Adrenal gland (tissue), 12 donors: ENCODE measurements around the gene TENM4. TPM values are rescaled to one million over a fixed set of nuclear protein-coding genes. Genes with fewer than 3 reads are reported as not detected.

Experiments
- DNase-seq, 7 donors: peaks; one replicate each; pipeline ENCODE4 v3.0.0-alpha.2; 2019 to 2020
- H3K27ac ChIP-seq, 5 donors: fragments of 200-600 bp; sonication (generic) in 4 of 5; 1 replicate in 3 of 5; 2 replicates in 2 of 5; pipeline versions ENCODE4 v1.5.1 to v1.8.0; 2016 to 2020; ENCODE audit warnings: mild to moderate bottlenecking in 1 of 5
- H3K27me3 ChIP-seq: fragments of 200-600 bp; 2 replicates; pipeline ENCODE4 v1.8.0; 2021
- H3K36me3 ChIP-seq, 2 donors: fragments of 200-600 bp; replicated peaks in 1 of 2; 1 replicate in 1 of 2; 2 replicates in 1 of 2; pipeline versions ENCODE4 v1.5.1 to v1.8.0; 2018 to 2022
- H3K4me1 ChIP-seq, 2 donors: fragments of 200-600 bp; replicated peaks in 1 of 2; 1 replicate in 1 of 2; 2 replicates in 1 of 2; pipeline versions ENCODE4 v1.5.1 to v1.8.0; 2018 to 2021
- H3K4me3 ChIP-seq, 4 donors: fragments of 200-600 bp; sonication (generic) in 3 of 4; one replicate each; pipeline ENCODE4 v1.5.1; 2016 to 2018
- H3K9me3 ChIP-seq, 3 donors: fragments of 200-600 bp; sonication (generic) in 1 of 3; replicated peaks in 1 of 3; 1 replicate in 2 of 3; 2 replicates in 1 of 3; pipeline versions ENCODE4 v1.5.1 to v1.8.0; 2016 to 2021
- CTCF ChIP-seq, 6 experiments: fragments of 450-650 bp in 4 of 6; fragments of 200-600 bp in 2 of 6; sonication (generic) in 1 of 6; IDR thresholded peaks; 1 replicate in 5 of 6; 2 replicates in 1 of 6; pipeline versions ENCODE4 v1.5.1 to v1.8.0; 2016 to 2021; ENCODE audit warnings: antibody characterized with exemption in 6 of 6, mild to moderate bottlenecking in 2 of 6, moderate library complexity in 1 of 6
- POLR2A ChIP-seq, 2 donors: fragments of 450-650 bp; IDR thresholded peaks; one replicate each; pipeline ENCODE4 v1.6.1; 2017; ENCODE audit warnings: antibody characterized with exemption in 2 of 2, mild to moderate bottlenecking in 2 of 2, moderate library complexity in 1 of 2
- WGBS, 4 donors: extraction: QIAGEN DNeasy Blood & Tissue Kit in 2 of 4; methylation state at CpG; one replicate each; pipeline versions ENCODE4 v1.1.5 to v1.1.7; 2013 to 2017; 5-methylcytosine and 5-hydroxymethylcytosine counted together
- intact Hi-C, 2 donors: fragments of 100-400 bp; cut with DNase I; formaldehyde crosslinking; loops; one replicate each; pipeline versions ENCODE4 v1.14.1 to v1.15.0; 2022 to 2023
- polyA plus RNA-seq, 3 donors: library from polyadenylated mRNA; stranded (reverse); fragments of 200-250 nt in 2 of 3; fragments of 350-450 nt in 1 of 3; fragmentation: Illumina TruSeq in 1 of 3; extraction: RNeasy Lipid Tissue Mini Kit (QIAGEN cat#74804) in 1 of 3; gene quantifications; one replicate each; pipeline ENCODE4 v1.2.3, GENCODE V29; 2013 to 2014
- total RNA-seq, 9 donors: library from RNA; depleted of rRNA in 4 of 9; stranded (reverse); fragments of >200 nt in 4 of 9; fragments of 120-200 nt in 1 of 9; fragmentation: NEBNext Ultra II Directional in 1 of 9; extraction: Animal tissue kit (Norgen Biotek cat#: 25700) in 1 of 9; gene quantifications; one replicate each; pipeline versions ENCODE4 v1.1.0 to v1.2.4, GENCODE V29; 2013 to 2023
- donor health status: healthy with polysubstance abuse.
- donor health status: Bipolar disorder and iron deficiency.
- donor health status: DM: yes; HTN: yes; CAD: no.
- donor health status: DM: no; HTN: no; CAD: no.
- donor health status: DM: no; HTN: no; CAD: no.
- donor health status: DM: yes; HTN: yes; CAD: no.

TENM4 gene
- total and polyA plus RNA-seq, 12 donors, result 0.74 to 24.9 (median 6.7) TPM

- Histone ChIP-seq H3K27ac (no peak overlapping the region), H3K27me3 (no peaks in the 10 kb centered on the region), H3K4me3 (no peak overlapping the region), H3K9me3 (no peaks in the 10 kb centered on the region), H3K4me1 (no peaks in the 10 kb centered on the region), H3K36me3 (no peaks in the 10 kb centered on the region)
- intact Hi-C loops, result no loop called here
- no peak for TF ChIP-seq POLR2A (IDR thresholded peaks at IDR 0.05)
- no peak for TF ChIP-seq CTCF (IDR thresholded peaks at IDR 0.05)
- DNase-seq, result no peak
- 69 to 100% (median 75%) methylated on average over 1 of the region's 1 CpG for WGBS, 4 donors
These were observed 446.9 kb downstream of the TENM4 start for GRCh38 chr11:78993802-78994430.

- no peaks in the 10 kb centered on the region for H3K27me3 ChIP-seq
- no peak for DNase-seq
- no peaks in the 10 kb centered on the region for H3K4me1 ChIP-seq
- H3K27ac ChIP-seq, result no peak overlapping the region
- H3K36me3 ChIP-seq, result no peaks in the 10 kb centered on the region
- intact Hi-C loops, result no loop called here
- TF ChIP-seq CTCF (IDR thresholded peaks at IDR 0.05) (no peak), POLR2A (IDR thresholded peaks at IDR 0.05) (no peak)
- no peaks in the 10 kb centered on the region for H3K9me3 ChIP-seq
- H3K4me3 ChIP-seq, result no peak overlapping the region
These were observed 449.1 kb downstream of the TENM4 start for GRCh38 chr11:78991681-78992080.

GRCh38 chr11:78990261-78990660, 450.6 kb downstream of the TENM4 start:
- no peak overlapping the region for H3K4me3 ChIP-seq
- H3K9me3 ChIP-seq, result no peaks in the 10 kb centered on the region
- H3K36me3 ChIP-seq, result no peaks in the 10 kb centered on the region
- H3K27me3 ChIP-seq, result no peaks in the 10 kb centered on the region
- WGBS, 4 donors, result 78 to 83% (median 80%) methylated on average over 9 of the region's 9 CpGs
- no peak for DNase-seq
- TF ChIP-seq CTCF (IDR thresholded peaks at IDR 0.05) (no peak), POLR2A (IDR thresholded peaks at IDR 0.05) (no peak)
- H3K4me1 ChIP-seq, result no peaks in the 10 kb centered on the region
- no peak overlapping the region for H3K27ac ChIP-seq
- intact Hi-C loops, result no loop called here

GRCh38 chr11:78987748-78988147, 453.1 kb downstream of the TENM4 start:
- 94 to 97% (median 95%) methylated on average over 4 of the region's 4 CpGs for WGBS, 4 donors
- H3K4me3 ChIP-seq, result no peak overlapping the region
- H3K27ac ChIP-seq, result no peak overlapping the region
- H3K9me3 ChIP-seq, result no peaks in the 10 kb centered on the region
- no peaks in the 10 kb centered on the region for H3K36me3 ChIP-seq
- TF ChIP-seq CTCF (IDR thresholded peaks at IDR 0.05) (no peak), POLR2A (IDR thresholded peaks at IDR 0.05) (no peak)
- no peaks in the 10 kb centered on the region for H3K27me3 ChIP-seq
- no peak for DNase-seq
- H3K4me1 ChIP-seq, result no peaks in the 10 kb centered on the region
- intact Hi-C loops, result no loop called here
